Activated T-cell treated with anti-CD3 and anti-CD28 coated beads, Interleukin-2, amount 50 U/mL, for 24 hours (primary cell): ENCODE results near the gene VCL.

ENCODE experiments used
- DNase-seq: peaks from one replicate; pipeline ENCODE4 v3.0.0-alpha.2; 2020
- H3K27ac Mint-ChIP-seq: 2 replicates; pipeline ENCODE4 v1.8.0; 2020; ENCODE audit warnings: mild to moderate bottlenecking, mixed read lengths
- H3K27me3 Mint-ChIP-seq: 2 replicates; pipeline ENCODE4 v1.8.0; 2020; ENCODE audit warnings: mixed read lengths
- H3K36me3 Mint-ChIP-seq: 2 replicates; pipeline ENCODE4 v1.8.0; 2020; ENCODE audit warnings: low read depth, mixed read lengths
- H3K4me1 Mint-ChIP-seq: 2 replicates; pipeline ENCODE4 v1.8.0; 2020; ENCODE audit warnings: low read depth, mixed read lengths
- H3K4me3 Mint-ChIP-seq: 2 replicates; pipeline ENCODE4 v1.8.0; 2020; ENCODE audit warnings: mild to moderate bottlenecking, moderate library complexity, mixed read lengths
- H3K9me3 Mint-ChIP-seq: 2 replicates; pipeline ENCODE4 v1.8.0; 2020; ENCODE audit warnings: mixed read lengths

VCL gene

GRCh38 chr10:74077416-74077815 lies 79.5 kb downstream of the VCL start:
- Mint-ChIP-seq H3K4me1 (peaks cover 73% of the 10 kb centered on the region), H3K36me3 (peaks cover 49% of the 10 kb centered on the region), H3K4me3 (no peak overlapping the region), H3K27me3 (no peaks in the 10 kb centered on the region), H3K27ac (peak overlapping the region; percentile 6), H3K9me3 (no peaks in the 10 kb centered on the region)
- no peak for DNase-seq

GRCh38 chr10:74078037-74078436 lies 80.1 kb downstream of the VCL start:
- H3K4me1 Mint-ChIP-seq, result peaks cover 69% of the 10 kb centered on the region
- H3K9me3 Mint-ChIP-seq, result no peaks in the 10 kb centered on the region
- H3K4me3 Mint-ChIP-seq, result peak overlapping the region; percentile 54
- H3K27me3 Mint-ChIP-seq, result no peaks in the 10 kb centered on the region
- H3K36me3 Mint-ChIP-seq, result peaks cover 45% of the 10 kb centered on the region
- peak overlapping the region; percentile 87 for H3K27ac Mint-ChIP-seq
- DNase-seq, result peak; percentile 39

GRCh38 chr10:74079028-74079935 lies 81.4 kb downstream of the VCL start:
- no peaks in the 10 kb centered on the region for H3K9me3 Mint-ChIP-seq
- H3K4me3 Mint-ChIP-seq, result peak overlapping the region; percentile 54
- H3K4me1 Mint-ChIP-seq, result peaks cover 58% of the 10 kb centered on the region
- no peak for DNase-seq
- no peaks in the 10 kb centered on the region for H3K27me3 Mint-ChIP-seq
- peak overlapping the region; percentile 87 for H3K27ac Mint-ChIP-seq
- H3K36me3 Mint-ChIP-seq, result peaks cover 36% of the 10 kb centered on the region

- Mint-ChIP-seq H3K4me3 (peak overlapping the region; percentile 39), H3K27me3 (no peaks in the 10 kb centered on the region), H3K27ac (peak overlapping the region; percentile 87)
Measured at GRCh38 chr10:74079936-74080590, 82.1 kb downstream of the VCL start.

GRCh38 chr10:74081192-74081803 lies 83.4 kb downstream of the VCL start:
- no peak for DNase-seq
- Mint-ChIP-seq H3K9me3 (no peaks in the 10 kb centered on the region), H3K4me3 (no peak overlapping the region), H3K4me1 (peaks cover 55% of the 10 kb centered on the region), H3K27me3 (no peaks in the 10 kb centered on the region), H3K27ac (peak overlapping the region; percentile 45), H3K36me3 (peaks cover 26% of the 10 kb centered on the region)

More at GRCh38 chr10:74079936-74080590, 82.1 kb downstream of the VCL start:
- Mint-ChIP-seq H3K9me3 (no peaks in the 10 kb centered on the region), H3K4me1 (peaks cover 58% of the 10 kb centered on the region), H3K36me3 (peaks cover 31% of the 10 kb centered on the region)
- DNase-seq, result no peak

- Mint-ChIP-seq H3K4me1 (peaks cover 52% of the 10 kb centered on the region), H3K27ac (no peak overlapping the region), H3K9me3 (no peaks in the 10 kb centered on the region), H3K36me3 (peaks cover 23% of the 10 kb centered on the region), H3K27me3 (no peaks in the 10 kb centered on the region), H3K4me3 (no peak overlapping the region)
- DNase-seq, result no peak
Measured at GRCh38 chr10:74081941-74082718, 84.2 kb downstream of the VCL start.

GRCh38 chr10:74083304-74083703 lies 85.4 kb downstream of the VCL start:
- DNase-seq, result no peak
- no peak overlapping the region for H3K27ac Mint-ChIP-seq
- H3K9me3 Mint-ChIP-seq, result no peaks in the 10 kb centered on the region
- H3K36me3 Mint-ChIP-seq, result peaks cover 22% of the 10 kb centered on the region
- H3K27me3 Mint-ChIP-seq, result no peaks in the 10 kb centered on the region
- no peak overlapping the region for H3K4me3 Mint-ChIP-seq
- H3K4me1 Mint-ChIP-seq, result peaks cover 42% of the 10 kb centered on the region

GRCh38 chr10:74084955-74085354 lies 87.0 kb downstream of the VCL start:
- H3K27ac Mint-ChIP-seq, result peak overlapping the region; percentile 58
- no peak overlapping the region for H3K4me3 Mint-ChIP-seq
- no peaks in the 10 kb centered on the region for H3K27me3 Mint-ChIP-seq
- DNase-seq, result no peak
- H3K36me3 Mint-ChIP-seq, result peaks cover 38% of the 10 kb centered on the region
- H3K9me3 Mint-ChIP-seq, result no peaks in the 10 kb centered on the region
- peaks cover 25% of the 10 kb centered on the region for H3K4me1 Mint-ChIP-seq

- Mint-ChIP-seq H3K4me3 (no peak overlapping the region), H3K27ac (peak overlapping the region; percentile 57), H3K27me3 (no peaks in the 10 kb centered on the region), H3K4me1 (peaks cover 13% of the 10 kb centered on the region), H3K36me3 (peaks cover 48% of the 10 kb centered on the region), H3K9me3 (no peaks in the 10 kb centered on the region)
- no peak for DNase-seq
Measured at GRCh38 chr10:74086317-74086716, 88.4 kb downstream of the VCL start.

- Mint-ChIP-seq H3K4me3 (no peak overlapping the region), H3K4me1 (peaks cover 18% of the 10 kb centered on the region), H3K9me3 (no peaks in the 10 kb centered on the region), H3K36me3 (peaks cover 49% of the 10 kb centered on the region), H3K27me3 (no peaks in the 10 kb centered on the region), H3K27ac (no peak overlapping the region)
- DNase-seq, result no peak
Measured at GRCh38 chr10:74088722-74089121, 90.8 kb downstream of the VCL start.

GRCh38 chr10:74092372-74092771 lies 94.5 kb downstream of the VCL start:
- Mint-ChIP-seq H3K4me3 (no peak overlapping the region), H3K27ac (no peak overlapping the region), H3K36me3 (peaks cover 66% of the 10 kb centered on the region), H3K4me1 (peaks cover 5% of the 10 kb centered on the region), H3K27me3 (no peaks in the 10 kb centered on the region), H3K9me3 (no peaks in the 10 kb centered on the region)
- no peak for DNase-seq

- Mint-ChIP-seq H3K27ac (no peak overlapping the region), H3K4me3 (no peak overlapping the region), H3K4me1 (peaks cover 5% of the 10 kb centered on the region), H3K27me3 (no peaks in the 10 kb centered on the region), H3K36me3 (peaks cover 69% of the 10 kb centered on the region), H3K9me3 (no peaks in the 10 kb centered on the region)
- DNase-seq, result no peak
Measured at GRCh38 chr10:74093530-74094164, 95.7 kb downstream of the VCL start.

- Mint-ChIP-seq H3K4me1 (peaks cover 5% of the 10 kb centered on the region), H3K9me3 (no peaks in the 10 kb centered on the region), H3K4me3 (no peak overlapping the region), H3K36me3 (peaks cover 69% of the 10 kb centered on the region), H3K27ac (peak overlapping the region; percentile 31), H3K27me3 (no peaks in the 10 kb centered on the region)
- no peak for DNase-seq
Measured at GRCh38 chr10:74094231-74094630, 96.3 kb downstream of the VCL start.

GRCh38 chr10:74096777-74097176 lies 98.9 kb downstream of the VCL start:
- no peak overlapping the region for H3K4me3 Mint-ChIP-seq
- H3K27me3 Mint-ChIP-seq, result no peaks in the 10 kb centered on the region
- no peaks in the 10 kb centered on the region for H3K9me3 Mint-ChIP-seq
- peaks cover 5% of the 10 kb centered on the region for H3K4me1 Mint-ChIP-seq
- no peak overlapping the region for H3K27ac Mint-ChIP-seq
- H3K36me3 Mint-ChIP-seq, result peaks cover 67% of the 10 kb centered on the region
- DNase-seq, result no peak
